Neural crest cell (in vitro differentiated cells): ENCODE data around the gene RAPGEF2. TPM values are rescaled to one million over a fixed set of nuclear protein-coding genes. Genes with fewer than 3 reads are reported as not detected.

ENCODE experiments used
- DNase-seq: peaks from one replicate; pipeline ENCODE4 v3.0.0; 2021; ENCODE audit warnings: low read depth, mixed read lengths, low spot score
- H3K27ac Mint-ChIP-seq: one replicate; pipeline ENCODE4 v1.8.0; 2021; ENCODE audit warnings: mild to moderate bottlenecking, mixed read lengths; ENCODE audit not compliant: unreplicated experiment
- H3K27me3 Mint-ChIP-seq: 2 replicates; pipeline ENCODE4 v1.8.0; 2021; ENCODE audit warnings: low read depth, mild to moderate bottlenecking, mixed read lengths
- H3K36me3 Mint-ChIP-seq: 2 replicates; pipeline ENCODE4 v1.8.0; 2021; ENCODE audit warnings: low read depth, mild to moderate bottlenecking, mixed read lengths
- H3K4me1 Mint-ChIP-seq: 2 replicates; pipeline ENCODE4 v1.8.0; 2021; ENCODE audit warnings: mixed read lengths
- H3K4me3 Mint-ChIP-seq: one replicate; pipeline ENCODE4 v1.8.0; 2021; ENCODE audit warnings: mild to moderate bottlenecking, mixed read lengths
- H3K9me3 Mint-ChIP-seq: 2 replicates; pipeline ENCODE4 v1.8.0; 2021; ENCODE audit warnings: mixed read lengths
- total RNA-seq: library from RNA; stranded (reverse); gene quantifications from 2 replicates; pipeline ENCODE4 v1.2.1, GENCODE V29; 2021
- TF ChIP-seq, protein P1 (sequence below): fragments of 200-600 bp; sonication (generic); conservative IDR thresholded peaks from 2 replicates; pipeline ENCODE4 v1.5.0; 2021; ENCODE audit warnings: antibody characterized with exemption, mild to moderate bottlenecking

The RAPGEF2 gene
- total RNA-seq, 1 donor from 2014 or later, result 44.2 TPM

GRCh38 chr4:159283696-159284095, 180.8 kb downstream of the RAPGEF2 start:
- TF ChIP-seq, protein P1, sequence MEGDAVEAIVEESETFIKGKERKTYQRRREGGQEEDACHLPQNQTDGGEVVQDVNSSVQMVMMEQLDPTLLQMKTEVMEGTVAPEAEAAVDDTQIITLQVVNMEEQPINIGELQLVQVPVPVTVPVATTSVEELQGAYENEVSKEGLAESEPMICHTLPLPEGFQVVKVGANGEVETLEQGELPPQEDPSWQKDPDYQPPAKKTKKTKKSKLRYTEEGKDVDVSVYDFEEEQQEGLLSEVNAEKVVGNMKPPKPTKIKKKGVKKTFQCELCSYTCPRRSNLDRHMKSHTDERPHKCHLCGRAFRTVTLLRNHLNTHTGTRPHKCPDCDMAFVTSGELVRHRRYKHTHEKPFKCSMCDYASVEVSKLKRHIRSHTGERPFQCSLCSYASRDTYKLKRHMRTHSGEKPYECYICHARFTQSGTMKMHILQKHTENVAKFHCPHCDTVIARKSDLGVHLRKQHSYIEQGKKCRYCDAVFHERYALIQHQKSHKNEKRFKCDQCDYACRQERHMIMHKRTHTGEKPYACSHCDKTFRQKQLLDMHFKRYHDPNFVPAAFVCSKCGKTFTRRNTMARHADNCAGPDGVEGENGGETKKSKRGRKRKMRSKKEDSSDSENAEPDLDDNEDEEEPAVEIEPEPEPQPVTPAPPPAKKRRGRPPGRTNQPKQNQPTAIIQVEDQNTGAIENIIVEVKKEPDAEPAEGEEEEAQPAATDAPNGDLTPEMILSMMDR, result no peak
- Mint-ChIP-seq H3K4me1 (peaks cover 22% of the 10 kb centered on the region), H3K36me3 (peaks cover 3% of the 10 kb centered on the region), H3K27ac (no peak overlapping the region), H3K4me3 (no peak overlapping the region), H3K27me3 (no peaks in the 10 kb centered on the region), H3K9me3 (no peaks in the 10 kb centered on the region)
- no peak for DNase-seq

DNA sequence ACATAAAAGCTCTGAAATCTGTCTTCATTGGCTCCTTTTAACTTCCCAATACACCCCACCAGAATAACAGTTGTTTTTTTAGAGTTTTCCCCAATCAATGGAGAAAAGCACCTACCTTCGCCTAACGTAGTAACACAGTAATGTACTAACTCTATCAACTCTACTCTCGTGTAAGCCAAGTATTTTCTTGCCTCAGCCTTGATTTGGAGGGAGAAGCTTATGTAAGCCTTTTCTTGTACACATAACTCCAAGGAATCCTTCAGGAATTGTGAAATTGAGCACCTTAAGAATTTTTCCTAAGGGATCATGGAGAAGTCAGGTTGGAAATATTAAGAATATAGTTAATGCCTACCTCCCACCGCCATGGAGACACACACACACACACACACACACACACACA, 181.2 kb downstream of the RAPGEF2 start:
- no peaks in the 10 kb centered on the region for H3K9me3 Mint-ChIP-seq
- H3K27me3 Mint-ChIP-seq, result no peaks in the 10 kb centered on the region
- H3K27ac Mint-ChIP-seq, result no peak overlapping the region
- TF ChIP-seq, protein P1, result no peak
- H3K36me3 Mint-ChIP-seq, result peaks cover 3% of the 10 kb centered on the region
- peaks cover 23% of the 10 kb centered on the region for H3K4me1 Mint-ChIP-seq
- no peak overlapping the region for H3K4me3 Mint-ChIP-seq
- no peak for DNase-seq

GRCh38 chr4:159284733-159285132, 181.9 kb downstream of the RAPGEF2 start:
- Mint-ChIP-seq H3K27me3 (no peaks in the 10 kb centered on the region), H3K36me3 (peaks cover 3% of the 10 kb centered on the region), H3K9me3 (no peaks in the 10 kb centered on the region), H3K4me1 (peaks cover 23% of the 10 kb centered on the region), H3K27ac (no peak overlapping the region), H3K4me3 (no peak overlapping the region)
- no peak for DNase-seq
- TF ChIP-seq, protein P1, result no peak

- DNase-seq, result no peak
- TF ChIP-seq, protein P1, result no peak
- H3K4me3 Mint-ChIP-seq, result no peak overlapping the region
- no peaks in the 10 kb centered on the region for H3K9me3 Mint-ChIP-seq
- H3K36me3 Mint-ChIP-seq, result no peaks in the 10 kb centered on the region
- H3K27ac Mint-ChIP-seq, result no peak overlapping the region
- H3K27me3 Mint-ChIP-seq, result no peaks in the 10 kb centered on the region
- peaks cover 13% of the 10 kb centered on the region for H3K4me1 Mint-ChIP-seq
These were observed 184.9 kb downstream of the RAPGEF2 start for GRCh38 chr4:159287767-159288166.

- TF ChIP-seq, protein P1, result no peak
- Mint-ChIP-seq H3K27ac (no peak overlapping the region), H3K9me3 (no peaks in the 10 kb centered on the region), H3K27me3 (no peaks in the 10 kb centered on the region), H3K4me3 (no peak overlapping the region), H3K36me3 (no peaks in the 10 kb centered on the region), H3K4me1 (peaks cover 5% of the 10 kb centered on the region)
- no peak for DNase-seq
These were observed 186.8 kb downstream of the RAPGEF2 start for GRCh38 chr4:159289682-159290081.
